Measurements from ENCODE around the gene TXNDC11.

DNA sequence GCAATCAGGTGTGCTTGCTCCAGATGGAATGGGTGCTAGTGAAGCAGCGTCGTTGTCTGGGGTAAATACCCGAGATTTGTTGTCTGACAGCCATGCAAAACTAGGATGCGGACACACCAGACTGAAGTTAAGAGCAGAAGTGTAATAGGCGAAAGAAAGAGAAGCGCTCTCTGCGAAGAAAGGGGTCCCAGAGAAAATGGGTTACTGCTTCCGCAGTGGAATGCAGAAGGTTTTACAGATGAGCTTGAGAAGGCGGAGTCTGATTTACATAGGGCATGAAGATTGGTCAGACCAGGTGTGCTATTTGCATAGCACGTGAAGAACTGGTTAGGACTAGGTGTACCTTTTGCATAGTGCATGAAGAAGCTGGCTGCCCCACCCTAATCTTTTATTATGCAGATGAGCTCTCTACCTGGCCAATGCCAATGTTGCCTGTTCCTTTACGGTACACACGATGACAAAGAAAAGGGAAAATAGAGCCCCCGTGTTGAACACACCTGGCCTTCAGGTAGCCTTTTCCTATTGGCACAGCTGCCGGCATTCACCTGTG lies 106.4 kb downstream of the TXNDC11 start:
- TF ChIP-seq YY1 (IDR thresholded peaks at IDR 0.05; ENCODE audit: insufficient read depth, insufficient read length) = no peak
- no peak for TF ChIP-seq ZNF274 (IDR thresholded peaks at IDR 0.05; ENCODE audit: low read depth, low read length)
